ENCODE measurements around the gene AAMP. TPM values are rescaled to one million over a fixed set of nuclear protein-coding genes. Genes with fewer than 3 reads are reported as not detected.
A peak's percentile ranks its signal among the peaks of the same experiment; 100 is the strongest.
"Not testable (repeated sequence)": the region's sequence is repeated elsewhere in the genome, so short reads cannot be mapped to it uniquely, and the experiment has no call there.

Gene AAMP, protein sequence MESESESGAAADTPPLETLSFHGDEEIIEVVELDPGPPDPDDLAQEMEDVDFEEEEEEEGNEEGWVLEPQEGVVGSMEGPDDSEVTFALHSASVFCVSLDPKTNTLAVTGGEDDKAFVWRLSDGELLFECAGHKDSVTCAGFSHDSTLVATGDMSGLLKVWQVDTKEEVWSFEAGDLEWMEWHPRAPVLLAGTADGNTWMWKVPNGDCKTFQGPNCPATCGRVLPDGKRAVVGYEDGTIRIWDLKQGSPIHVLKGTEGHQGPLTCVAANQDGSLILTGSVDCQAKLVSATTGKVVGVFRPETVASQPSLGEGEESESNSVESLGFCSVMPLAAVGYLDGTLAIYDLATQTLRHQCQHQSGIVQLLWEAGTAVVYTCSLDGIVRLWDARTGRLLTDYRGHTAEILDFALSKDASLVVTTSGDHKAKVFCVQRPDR
- 119 and 173 TPM in 2 replicates for total RNA-seq

- TF ChIP-seq, protein P1, sequence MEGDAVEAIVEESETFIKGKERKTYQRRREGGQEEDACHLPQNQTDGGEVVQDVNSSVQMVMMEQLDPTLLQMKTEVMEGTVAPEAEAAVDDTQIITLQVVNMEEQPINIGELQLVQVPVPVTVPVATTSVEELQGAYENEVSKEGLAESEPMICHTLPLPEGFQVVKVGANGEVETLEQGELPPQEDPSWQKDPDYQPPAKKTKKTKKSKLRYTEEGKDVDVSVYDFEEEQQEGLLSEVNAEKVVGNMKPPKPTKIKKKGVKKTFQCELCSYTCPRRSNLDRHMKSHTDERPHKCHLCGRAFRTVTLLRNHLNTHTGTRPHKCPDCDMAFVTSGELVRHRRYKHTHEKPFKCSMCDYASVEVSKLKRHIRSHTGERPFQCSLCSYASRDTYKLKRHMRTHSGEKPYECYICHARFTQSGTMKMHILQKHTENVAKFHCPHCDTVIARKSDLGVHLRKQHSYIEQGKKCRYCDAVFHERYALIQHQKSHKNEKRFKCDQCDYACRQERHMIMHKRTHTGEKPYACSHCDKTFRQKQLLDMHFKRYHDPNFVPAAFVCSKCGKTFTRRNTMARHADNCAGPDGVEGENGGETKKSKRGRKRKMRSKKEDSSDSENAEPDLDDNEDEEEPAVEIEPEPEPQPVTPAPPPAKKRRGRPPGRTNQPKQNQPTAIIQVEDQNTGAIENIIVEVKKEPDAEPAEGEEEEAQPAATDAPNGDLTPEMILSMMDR (conservative IDR thresholded peaks at IDR 0.05; ENCODE audit: low read depth, low read length) = no peak
- DNase-seq (ENCODE audit: low read depth) = peak; percentile 90
- peak within 1 kb of the TSS; percentile 92 for H3K4me3 ChIP-seq (ENCODE audit: low read depth, low read length)
Observed at GRCh38 chr2:218269900-218270720, at the start of gene AAMP, which contains the start of gene PNKD. Gene AAMP (minus strand): TSS chr2:218270137. CDS start chr2:218270086, 51 bp downstream. Gene PNKD (plus strand): TSS chr2:218270519. CDS start chr2:218270536, 17 bp downstream.

DNA sequence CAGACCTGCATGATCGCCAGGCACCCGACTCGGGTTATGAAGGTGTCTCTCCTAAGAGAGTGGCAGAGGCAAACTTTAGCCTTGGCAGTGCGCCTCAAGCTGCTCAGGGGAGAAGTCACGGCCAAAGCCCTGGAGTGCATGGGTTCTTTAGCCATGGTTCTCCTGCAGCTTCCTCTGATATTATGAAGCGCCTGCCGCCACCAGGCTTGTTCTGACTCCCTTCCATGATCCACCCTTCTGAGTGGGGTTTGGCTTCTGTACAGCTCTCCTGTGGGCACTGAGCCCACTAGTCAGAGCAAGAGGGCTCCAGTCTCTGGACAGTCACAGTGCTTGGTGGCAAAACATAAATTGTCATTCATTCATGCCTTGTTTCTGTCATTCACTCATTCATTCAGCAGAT lies 48.3 kb upstream of the AAMP start:
- no peak for DNase-seq (ENCODE audit: low read depth)
- TF ChIP-seq, protein P1 (conservative IDR thresholded peaks at IDR 0.05; ENCODE audit: low read depth, low read length) = no peak
- H3K4me3 ChIP-seq (ENCODE audit: low read depth, low read length) = no peak overlapping the region

GRCh38 chr2:218317835-218318234 lies 47.9 kb upstream of the AAMP start:
- H3K4me3 ChIP-seq (ENCODE audit: low read depth, low read length) = no peak overlapping the region
- TF ChIP-seq, protein P1 (conservative IDR thresholded peaks at IDR 0.05; ENCODE audit: low read depth, low read length) = no peak
- no peak for DNase-seq (ENCODE audit: low read depth)

GRCh38 chr2:218317303-218317630 lies 47.3 kb upstream of the AAMP start:
- H3K4me3 ChIP-seq (ENCODE audit: low read depth, low read length) = no peak overlapping the region
- DNase-seq (ENCODE audit: low read depth) = no peak
- TF ChIP-seq, protein P1 (conservative IDR thresholded peaks at IDR 0.05; ENCODE audit: low read depth, low read length) = no peak

GRCh38 chr2:218315397-218315796 lies 45.5 kb upstream of the AAMP start:
- H3K4me3 ChIP-seq (ENCODE audit: low read depth, low read length) = no peak overlapping the region
- no peak for DNase-seq (ENCODE audit: low read depth)
- TF ChIP-seq, protein P1 (conservative IDR thresholded peaks at IDR 0.05; ENCODE audit: low read depth, low read length) = no peak

- not testable (repeated sequence) for H3K4me3 ChIP-seq (ENCODE audit: low read depth, low read length); DNase-seq (ENCODE audit: low read depth)
Observed at GRCh38 chr2:218314764-218315163, 44.8 kb upstream of the AAMP start.

GRCh38 chr2:218313356-218313755 lies 43.4 kb upstream of the AAMP start:
- no peak overlapping the region for H3K4me3 ChIP-seq (ENCODE audit: low read depth, low read length)
- DNase-seq (ENCODE audit: low read depth) = no peak
- TF ChIP-seq, protein P1 (conservative IDR thresholded peaks at IDR 0.05; ENCODE audit: low read depth, low read length) = no peak

Data from epithelial cell of proximal tubule (primary cell).